NCI-H128 (cell line): ENCODE measurements around the gene EIF2S2.
"Not testable (repeated sequence)": the region's sequence is repeated elsewhere in the genome, so short reads cannot be mapped to it uniquely, and the experiment has no call there.

Experiments used
- DNase-seq: peaks from one replicate; lab custom pipeline; 2025; ENCODE audit not compliant: unreplicated experiment; lab: John Stamatoyannopoulos, UW

Gene EIF2S2

GRCh38 chr20:34111702-34112599 lies at the start of gene EIF2S2:
Gene EIF2S2 (minus strand): TSS chr20:34112243. CDS start chr20:34112110, 133 bp downstream.
- peak; percentile 94 for DNase-seq

GRCh38 chr20:34157697-34158096 lies 45.7 kb upstream of the EIF2S2 start:
- not testable (repeated sequence) for DNase-seq

GRCh38 chr20:34155836-34156235 lies 43.8 kb upstream of the EIF2S2 start:
- no peak for DNase-seq

GRCh38 chr20:34153169-34153568 lies 41.1 kb upstream of the EIF2S2 start:
- not testable (repeated sequence) for DNase-seq

GRCh38 chr20:34152073-34152472 lies 40.0 kb upstream of the EIF2S2 start:
- not testable (repeated sequence) for DNase-seq

- no peak for DNase-seq
Observed at GRCh38 chr20:34150306-34151000, 38.4 kb upstream of the EIF2S2 start.

GRCh38 chr20:34145280-34145819 lies 33.3 kb upstream of the EIF2S2 start:
- no peak for DNase-seq

GRCh38 chr20:34143951-34144350 lies 31.9 kb upstream of the EIF2S2 start:
- DNase-seq: no peak

GRCh38 chr20:34142121-34142520 lies 30.1 kb upstream of the EIF2S2 start:
- no peak for DNase-seq

GRCh38 chr20:34141293-34141692 lies 29.2 kb upstream of the EIF2S2 start:
- no peak for DNase-seq

- DNase-seq: not testable (repeated sequence)
Observed at GRCh38 chr20:34135525-34136275, 23.7 kb upstream of the EIF2S2 start.

GRCh38 chr20:34133365-34133860 lies 21.4 kb upstream of the EIF2S2 start:
- DNase-seq: not testable (repeated sequence)

GRCh38 chr20:34132943-34133342 lies 20.9 kb upstream of the EIF2S2 start:
- not testable (repeated sequence) for DNase-seq

GRCh38 chr20:34132491-34132890 lies 20.4 kb upstream of the EIF2S2 start:
- DNase-seq: not testable (repeated sequence)

- DNase-seq: no peak
Observed at GRCh38 chr20:34131491-34131890, 19.4 kb upstream of the EIF2S2 start.

- peak; percentile 83 for DNase-seq
Observed at GRCh38 chr20:34129518-34130162, 17.6 kb upstream of the EIF2S2 start.

- DNase-seq: no peak
Observed at GRCh38 chr20:34127792-34128191, 15.7 kb upstream of the EIF2S2 start.

GRCh38 chr20:34124469-34125249 lies 12.6 kb upstream of the EIF2S2 start:
- DNase-seq: no peak

- DNase-seq: no peak
Observed at GRCh38 chr20:34123309-34123708, 11.3 kb upstream of the EIF2S2 start.
